H9 (cell line): ENCODE results near the gene DHCR7. TPM values are rescaled to one million over a fixed set of nuclear protein-coding genes. Genes with fewer than 3 reads are reported as not detected.

Source experiments
- DNase-seq: peaks from one replicate; pipeline ENCODE4 v3.0.0-alpha.2; 2017
- H2AFZ ChIP-seq: one replicate; pipeline ENCODE4 v1.6.1; 2013; ENCODE audit warnings: mild to moderate bottlenecking, low read length, control low read depth, moderate library complexity
- H2AK5ac ChIP-seq: 2 replicates; pipeline ENCODE4 v1.6.1; 2013; ENCODE audit warnings: low read length, control low read depth, mixed read lengths; ENCODE audit not compliant: insufficient read length
- H2BK120ac ChIP-seq: one replicate; pipeline ENCODE4 v1.6.1; 2013; ENCODE audit warnings: low read depth, mild to moderate bottlenecking, low read length, control low read depth, inconsistent platforms; ENCODE audit not compliant: poor library complexity, severe bottlenecking
- H2BK12ac ChIP-seq: 2 replicates; pipeline ENCODE4 v1.6.1; 2013; ENCODE audit warnings: low read length, control low read depth, mixed read lengths, low read depth; ENCODE audit not compliant: insufficient read length
- H2BK15ac ChIP-seq: 2 replicates; pipeline ENCODE4 v1.6.1; 2013; ENCODE audit warnings: low read depth, low read length, control low read depth
- H2BK20ac ChIP-seq: one replicate; pipeline ENCODE4 v1.6.1; 2013; ENCODE audit warnings: low read depth, mild to moderate bottlenecking, low read length, control low read depth, inconsistent platforms; ENCODE audit not compliant: poor library complexity, severe bottlenecking
- H2BK5ac ChIP-seq: 2 replicates; pipeline ENCODE4 v1.6.1; 2013; ENCODE audit warnings: low read length, control low read depth, mixed read lengths; ENCODE audit not compliant: insufficient read length
- H3K14ac ChIP-seq: 2 replicates; pipeline ENCODE4 v1.6.1; 2013; ENCODE audit warnings: low read length, control low read depth; ENCODE audit not compliant: insufficient read depth
- H3K18ac ChIP-seq: 2 replicates; pipeline ENCODE4 v1.6.1; 2013; ENCODE audit warnings: low read depth, mild to moderate bottlenecking, mixed read lengths, low read length, control low read depth; ENCODE audit not compliant: insufficient read length
- H3K23ac ChIP-seq: 2 replicates; pipeline ENCODE4 v1.6.1; 2013; ENCODE audit warnings: low read length, control low read depth, mixed read lengths, low read depth; ENCODE audit not compliant: insufficient read length
- H3K23me2 ChIP-seq: 2 replicates; pipeline ENCODE4 v1.6.1; 2013; ENCODE audit warnings: low read depth, mild to moderate bottlenecking, mixed read lengths, low read length, control low read depth; ENCODE audit not compliant: insufficient read length, poor library complexity, severe bottlenecking
- H3K27ac ChIP-seq: 2 replicates; pipeline ENCODE4 v1.5.1; 2013; ENCODE audit warnings: low read length, control low read depth, mixed read lengths, low read depth; ENCODE audit not compliant: insufficient read length
- H3K27me3 ChIP-seq: 2 replicates; pipeline ENCODE4 v1.6.1; 2013; ENCODE audit warnings: low read length, control low read depth, inconsistent platforms; ENCODE audit not compliant: insufficient read depth
- H3K4ac ChIP-seq: 2 replicates; pipeline ENCODE4 v1.6.1; 2013; ENCODE audit warnings: low read depth, mild to moderate bottlenecking, control low read depth, inconsistent platforms, low read length, moderate library complexity
- H3K4me1 ChIP-seq: 2 replicates; pipeline ENCODE4 v1.6.1; 2013; ENCODE audit warnings: low read length, control low read depth, inconsistent platforms; ENCODE audit not compliant: insufficient read depth
- H3K4me2 ChIP-seq: 2 replicates; pipeline ENCODE4 v1.6.1; 2013; ENCODE audit warnings: low read length, control low read depth, mixed read lengths; ENCODE audit not compliant: insufficient read length, insufficient read depth
- H3K56ac ChIP-seq: 2 replicates; pipeline ENCODE4 v1.6.1; 2013; ENCODE audit warnings: low read depth, mild to moderate bottlenecking, mixed read lengths, low read length, control low read depth; ENCODE audit not compliant: insufficient read length
- H3K79me1 ChIP-seq: 2 replicates; pipeline ENCODE4 v1.6.1; 2013; ENCODE audit warnings: low read depth, mild to moderate bottlenecking, moderate library complexity, low read length, control low read depth, inconsistent platforms; ENCODE audit not compliant: insufficient read depth, poor library complexity, severe bottlenecking
- H3K79me2 ChIP-seq: 2 replicates; pipeline ENCODE4 v1.6.1; 2013; ENCODE audit warnings: low read length, control low read depth, inconsistent platforms; ENCODE audit not compliant: insufficient read depth
- H3K9ac ChIP-seq: 2 replicates; pipeline ENCODE4 v1.6.1; 2013; ENCODE audit warnings: low read length, control low read depth, mixed read lengths; ENCODE audit not compliant: insufficient read length; ENCODE audit errors: extremely low read depth
- H3K9me3 ChIP-seq: one replicate; pipeline ENCODE4 v1.6.1; 2013; ENCODE audit warnings: low read depth, low read length, inconsistent platforms; ENCODE audit not compliant: control insufficient read depth
- H3T11ph ChIP-seq: one replicate; pipeline ENCODE4 v1.6.1; 2013; ENCODE audit warnings: mild to moderate bottlenecking, low read length, control low read depth, inconsistent platforms
- H4K20me1 ChIP-seq: one replicate; pipeline ENCODE4 v1.6.1; 2013; ENCODE audit not compliant: control insufficient read depth, insufficient read length, insufficient read depth
- H4K5ac ChIP-seq: 2 replicates; pipeline ENCODE4 v1.6.1; 2013; ENCODE audit warnings: low read depth, mild to moderate bottlenecking, mixed read lengths, low read length, control low read depth; ENCODE audit not compliant: insufficient read length
- H4K8ac ChIP-seq: replicated peaks from 2 replicates; pipeline ENCODE4 v1.6.1; 2013; ENCODE audit warnings: low read length, control low read depth, mixed read lengths, low read depth; ENCODE audit not compliant: insufficient read length
- H4K91ac ChIP-seq: 2 replicates; pipeline ENCODE4 v1.6.1; 2013; ENCODE audit warnings: low read depth, mild to moderate bottlenecking, moderate library complexity, mixed read lengths, low read length, control low read depth; ENCODE audit not compliant: insufficient read length
- H3K27ac Mint-ChIP-seq, 3 experiments: 2 replicates in 2 of 3; 3 replicates in 1 of 3; pipeline ENCODE4 v1.8.0; 2020 to 2021; ENCODE audit warnings: mixed read lengths in 3 of 3, mild to moderate bottlenecking in 1 of 3, moderate library complexity in 1 of 3
- H3K27me3 Mint-ChIP-seq: 2 replicates; pipeline ENCODE4 v1.8.0; 2021; ENCODE audit warnings: low read depth, mild to moderate bottlenecking, moderate library complexity, mixed read lengths
- H3K36me3 Mint-ChIP-seq, 3 experiments: 2 replicates in 2 of 3; 3 replicates in 1 of 3; pipeline ENCODE4 v1.8.0; 2020 to 2021; ENCODE audit warnings: low read depth in 3 of 3, mixed read lengths in 3 of 3; ENCODE audit not compliant: insufficient read depth in 1 of 3
- H3K4me1 Mint-ChIP-seq, 2 experiments: 2 replicates each; pipeline ENCODE4 v1.8.0; 2020; ENCODE audit warnings: mixed read lengths in 2 of 2
- H3K4me3 Mint-ChIP-seq, 2 experiments: 2 replicates in 1 of 2; 3 replicates in 1 of 2; pipeline ENCODE4 v1.8.0; 2020 to 2021; ENCODE audit warnings: mild to moderate bottlenecking in 2 of 2, mixed read lengths in 2 of 2, moderate library complexity in 1 of 2
- H3K9me3 Mint-ChIP-seq, 2 experiments: 2 replicates in 1 of 2; 3 replicates in 1 of 2; pipeline ENCODE4 v1.8.0; 2020; ENCODE audit warnings: mild to moderate bottlenecking in 2 of 2, mixed read lengths in 2 of 2, moderate library complexity in 1 of 2
- WGBS: extraction: QIAGEN DNeasy Blood & Tissue Kit; methylation state at CpG from one replicate; pipeline ENCODE4 v1.1.7; 2013; ENCODE audit warnings: missing lambda C conversion rate, low lambda C conversion rate, mixed read lengths; ENCODE audit not compliant: insufficient read length; ENCODE audit errors: extremely low coverage; 5-methylcytosine and 5-hydroxymethylcytosine counted together
- total RNA-seq: library from RNA; stranded (reverse); gene quantifications from 2 replicates; pipeline ENCODE4 v1.2.1, GENCODE V29; 2021
- TF ChIP-seq, protein P1 (sequence below): fragments of 200-600 bp; sonication (generic); conservative IDR thresholded peaks from 3 replicates; pipeline ENCODE4 v1.8.0; 2021; ENCODE audit warnings: antibody characterized with exemption, mild to moderate bottlenecking

DHCR7 gene
- total RNA-seq, 1 experiment from 2014 or later = 124 TPM

DNA sequence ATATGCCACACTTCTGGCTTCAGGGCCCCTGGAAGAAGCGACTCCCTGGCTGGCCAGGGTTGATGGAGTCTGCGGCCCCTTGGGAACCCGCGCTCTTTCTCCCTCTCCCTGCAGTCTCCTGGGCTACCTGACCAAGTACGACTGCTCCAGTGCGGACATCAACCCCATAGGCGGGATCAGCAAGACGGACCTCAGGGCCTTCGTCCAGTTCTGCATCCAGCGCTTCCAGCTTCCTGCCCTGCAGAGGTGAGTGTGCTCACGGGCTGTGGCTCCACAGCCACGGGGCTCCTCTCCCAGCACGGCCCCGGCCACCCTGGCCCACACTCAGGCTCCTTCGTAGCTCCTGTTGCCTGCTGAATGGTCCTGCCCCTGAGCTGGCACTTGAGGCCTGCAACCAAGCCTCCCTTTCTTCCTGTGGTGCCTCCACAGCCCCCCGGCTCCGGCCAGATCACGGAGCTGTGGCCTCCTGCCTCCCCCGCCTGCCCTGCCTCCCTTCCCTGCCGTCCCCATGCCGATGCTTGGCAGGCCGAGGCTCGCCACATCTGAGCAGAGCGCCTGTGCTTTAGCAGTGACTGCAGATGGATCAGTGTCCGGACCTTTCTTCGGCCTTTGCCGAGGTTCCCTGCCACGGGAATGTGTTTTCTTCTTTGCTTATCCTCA, 42.7 kb upstream of the DHCR7 start:
- Histone ChIP-seq H3K56ac (no peak overlapping the region), H3T11ph (no peak overlapping the region), H4K20me1 (no peaks in the 10 kb centered on the region), H3K79me2 (no peaks in the 10 kb centered on the region), H3K18ac (no peak overlapping the region), H3K4ac (no peak overlapping the region), H3K9ac (no peak overlapping the region), H3K4me1 (no peaks in the 10 kb centered on the region), H3K9me3 (no peaks in the 10 kb centered on the region), H4K91ac (no peak overlapping the region), H4K5ac (no peak overlapping the region), H3K27ac (no peak overlapping the region), H2BK5ac (no peak overlapping the region), H2BK15ac (no peak overlapping the region), H2BK120ac (no peak overlapping the region), H2AFZ (no peak overlapping the region), H4K8ac (no peak overlapping the region), H2AK5ac (no peak overlapping the region), H3K23ac (no peak overlapping the region), H3K14ac (no peak overlapping the region), H2BK12ac (no peak overlapping the region), H3K27me3 (no peaks in the 10 kb centered on the region), H2BK20ac (no peak overlapping the region), H3K23me2 (no peaks in the 10 kb centered on the region), H3K4me2 (no peak overlapping the region), H3K79me1 (no peaks in the 10 kb centered on the region)
- Mint-ChIP-seq H3K4me1 (peaks cover 4 to 6% of the 10 kb centered on the region in 2 experiments; a peak in 3 of 4 replicates), H3K9me3 (no peaks in the 10 kb centered on the region), H3K36me3 (peaks cover 18 to 77% (median 36%) of the 10 kb centered on the region in 3 experiments), H3K27me3 (no peaks in the 10 kb centered on the region), H3K27ac (peak overlapping the region in 2 of 3 experiments; percentile 45 to 86; a peak in 3 of 7 replicates), H3K4me3 (no peak overlapping the region)
- no peak for DNase-seq
- TF ChIP-seq, protein P1, sequence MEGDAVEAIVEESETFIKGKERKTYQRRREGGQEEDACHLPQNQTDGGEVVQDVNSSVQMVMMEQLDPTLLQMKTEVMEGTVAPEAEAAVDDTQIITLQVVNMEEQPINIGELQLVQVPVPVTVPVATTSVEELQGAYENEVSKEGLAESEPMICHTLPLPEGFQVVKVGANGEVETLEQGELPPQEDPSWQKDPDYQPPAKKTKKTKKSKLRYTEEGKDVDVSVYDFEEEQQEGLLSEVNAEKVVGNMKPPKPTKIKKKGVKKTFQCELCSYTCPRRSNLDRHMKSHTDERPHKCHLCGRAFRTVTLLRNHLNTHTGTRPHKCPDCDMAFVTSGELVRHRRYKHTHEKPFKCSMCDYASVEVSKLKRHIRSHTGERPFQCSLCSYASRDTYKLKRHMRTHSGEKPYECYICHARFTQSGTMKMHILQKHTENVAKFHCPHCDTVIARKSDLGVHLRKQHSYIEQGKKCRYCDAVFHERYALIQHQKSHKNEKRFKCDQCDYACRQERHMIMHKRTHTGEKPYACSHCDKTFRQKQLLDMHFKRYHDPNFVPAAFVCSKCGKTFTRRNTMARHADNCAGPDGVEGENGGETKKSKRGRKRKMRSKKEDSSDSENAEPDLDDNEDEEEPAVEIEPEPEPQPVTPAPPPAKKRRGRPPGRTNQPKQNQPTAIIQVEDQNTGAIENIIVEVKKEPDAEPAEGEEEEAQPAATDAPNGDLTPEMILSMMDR = no peak
- no CpG with 5 or more reads among the region's 28 CpGs for WGBS
